Measurements from ENCODE around the gene DGKD. TPM values are rescaled to one million over a fixed set of nuclear protein-coding genes. Genes with fewer than 3 reads are reported as not detected.

The DGKD gene
- total RNA-seq, 2 experiments from 2014 or later = 147 to 156 TPM

- no peak overlapping the region for H3K27ac ChIP-seq (ENCODE audit: low read depth in 1 of 2, low read length in 2 of 2)
- Mint-ChIP-seq H3K4me1 (ENCODE audit: low read depth) (no peaks in the 10 kb centered on the region), H3K9me3 (no peaks in the 10 kb centered on the region), H3K27me3 (no peaks in the 10 kb centered on the region), H3K4me3 (no peak overlapping the region), H3K36me3 (ENCODE audit: low read depth) (peaks cover 90% of the 10 kb centered on the region), H3K27ac (no peak overlapping the region)
- no peak overlapping the region for H3K4me3 ChIP-seq (ENCODE audit: low read length)
- TF ChIP-seq CTCF (IDR thresholded peaks at IDR 0.05) = no peak
- CTCF ChIA-PET = no interaction called here
- DNase-seq = no peak
- H3K9me3 ChIP-seq (ENCODE audit: control insufficient read depth in 1 of 2, insufficient read depth in 1 of 2, low read length in 2 of 2) = peaks cover 0 to 11% of the 10 kb centered on the region in 2 experiments
- no peaks in the 10 kb centered on the region for H3K27me3 ChIP-seq (ENCODE audit: control insufficient read depth in 1 of 2, insufficient read depth in 2 of 2, low read length in 2 of 2)
- H3K4me1 ChIP-seq (ENCODE audit: insufficient read depth, low read length) = no peaks in the 10 kb centered on the region
- POLR2A ChIA-PET = no interaction called here
- peaks cover 86% of the 10 kb centered on the region for H3K36me3 ChIP-seq (ENCODE audit: insufficient read depth, low read length)
- intact Hi-C loops (cut with DNase I, micrococcal nuclease) = no loop called here
- ATAC-seq (ENCODE audit: poor library complexity) = no peak
Measured at GRCh38 chr2:233468741-233469110, 114.4 kb downstream of the DGKD start.

- no peak for DNase-seq
- no peak overlapping the region for H3K4me3 ChIP-seq (ENCODE audit: low read length)
- no peak for TF ChIP-seq CTCF (IDR thresholded peaks at IDR 0.05)
- ChIA-PET CTCF (no interaction called here), POLR2A (no interaction called here)
- Mint-ChIP-seq H3K36me3 (ENCODE audit: low read depth) (peaks cover 83% of the 10 kb centered on the region), H3K27ac (no peak overlapping the region), H3K9me3 (no peaks in the 10 kb centered on the region), H3K4me3 (no peak overlapping the region), H3K27me3 (no peaks in the 10 kb centered on the region), H3K4me1 (ENCODE audit: low read depth) (no peaks in the 10 kb centered on the region)
- intact Hi-C loops (cut with DNase I, micrococcal nuclease) = no loop called here
- ATAC-seq (ENCODE audit: poor library complexity) = no peak
- H3K4me1 ChIP-seq (ENCODE audit: insufficient read depth, low read length) = no peaks in the 10 kb centered on the region
- no peak overlapping the region for H3K27ac ChIP-seq (ENCODE audit: low read depth in 1 of 2, low read length in 2 of 2)
- H3K36me3 ChIP-seq (ENCODE audit: insufficient read depth, low read length) = peaks cover 79% of the 10 kb centered on the region
- H3K9me3 ChIP-seq (ENCODE audit: control insufficient read depth in 1 of 2, insufficient read depth in 1 of 2, low read length in 2 of 2) = peaks cover 0 to 11% of the 10 kb centered on the region in 2 experiments
- H3K27me3 ChIP-seq (ENCODE audit: control insufficient read depth in 1 of 2, insufficient read depth in 2 of 2, low read length in 2 of 2) = no peaks in the 10 kb centered on the region
Measured at GRCh38 chr2:233469261-233470010, 115.1 kb downstream of the DGKD start.

- DNase-seq (no peak), ATAC-seq (ENCODE audit: poor library complexity) (no peak)
- no peak overlapping the region for H3K4me3 ChIP-seq (ENCODE audit: low read length)
- H3K27me3 Mint-ChIP-seq = no peaks in the 10 kb centered on the region
- no peak for TF ChIP-seq CTCF (IDR thresholded peaks at IDR 0.05)
- ChIA-PET CTCF (no interaction called here), POLR2A (no interaction called here)
- H3K4me1 ChIP-seq (ENCODE audit: insufficient read depth, low read length) = no peaks in the 10 kb centered on the region
- intact Hi-C loops (cut with DNase I, micrococcal nuclease) = no loop called here
- no peak overlapping the region for H3K4me3 Mint-ChIP-seq
- peaks cover 76% of the 10 kb centered on the region for H3K36me3 Mint-ChIP-seq (ENCODE audit: low read depth)
- no peaks in the 10 kb centered on the region for H3K27me3 ChIP-seq (ENCODE audit: control insufficient read depth in 1 of 2, insufficient read depth in 2 of 2, low read length in 2 of 2)
- no peaks in the 10 kb centered on the region for H3K9me3 Mint-ChIP-seq
- peaks cover 0 to 11% of the 10 kb centered on the region in 2 experiments for H3K9me3 ChIP-seq (ENCODE audit: control insufficient read depth in 1 of 2, insufficient read depth in 1 of 2, low read length in 2 of 2)
- no peak overlapping the region for H3K27ac Mint-ChIP-seq
- H3K36me3 ChIP-seq (ENCODE audit: insufficient read depth, low read length) = peaks cover 71% of the 10 kb centered on the region
- no peaks in the 10 kb centered on the region for H3K4me1 Mint-ChIP-seq (ENCODE audit: low read depth)
- no peak overlapping the region for H3K27ac ChIP-seq (ENCODE audit: low read depth in 1 of 2, low read length in 2 of 2)
Measured at GRCh38 chr2:233470011-233470687, 115.9 kb downstream of the DGKD start.

Data from CD4-positive, alpha-beta T cell (primary cell).